HepG2 (cell line): ENCODE measurements around the gene GNL3. TPM values are rescaled to one million over a fixed set of nuclear protein-coding genes. Genes with fewer than 3 reads are reported as not detected.

Source experiments
- FOXJ3 ChIP-seq: sonication (generic); formaldehyde crosslinking; IDR thresholded peaks from 2 replicates; pipeline ENCODE4 v1.4.0; 2020; ENCODE audit warnings: missing genetic modification reagents, mild to moderate bottlenecking, borderline replicate concordance
- GABPB1 ChIP-seq: IDR thresholded peaks from 2 replicates; pipeline ENCODE4 v1.6.1; 2016; ENCODE audit warnings: mild to moderate bottlenecking, missing genetic modification reagents, moderate library complexity, missing compliant biosample characterization
- KDM2A ChIP-seq: sonication (generic); formaldehyde crosslinking; IDR thresholded peaks from 2 replicates; pipeline ENCODE4 v1.4.0; 2020; ENCODE audit warnings: low read depth, missing genetic modification reagents, borderline replicate concordance
- MTA3 ChIP-seq: sonication (generic); formaldehyde crosslinking; IDR thresholded peaks from 2 replicates; pipeline ENCODE4 v1.4.0; 2020; ENCODE audit warnings: missing genetic modification reagents
- POLR2G ChIP-seq: fragments of 200-400 bp; formaldehyde crosslinking; IDR thresholded peaks from 2 replicates; pipeline ENCODE4 v1.6.1; 2018; ENCODE audit warnings: mild to moderate bottlenecking, low read depth, low read length, moderate library complexity
- REPIN1 ChIP-seq: sonication (generic); formaldehyde crosslinking; IDR thresholded peaks from 2 replicates; pipeline ENCODE4 v1.8.0; 2022; ENCODE audit warnings: missing genetic modification reagents, low read depth, mild to moderate bottlenecking, borderline replicate concordance
- TMF1 ChIP-seq: sonication (generic); formaldehyde crosslinking; IDR thresholded peaks from 2 replicates; pipeline ENCODE4 v1.8.1; 2022; ENCODE audit warnings: low read depth, missing genetic modification reagents
- ZKSCAN5 ChIP-seq: sonication (generic); formaldehyde crosslinking; IDR thresholded peaks from 2 replicates; pipeline ENCODE4 v1.5.1; 2020; ENCODE audit warnings: mild to moderate bottlenecking, missing genetic modification reagents
- ZNF232 ChIP-seq: sonication (generic); formaldehyde crosslinking; IDR thresholded peaks from 2 replicates; pipeline ENCODE4 v1.4.0; 2020; ENCODE audit warnings: missing genetic modification reagents, borderline replicate concordance
- ZNF274 ChIP-seq: sonication (generic); formaldehyde crosslinking; IDR thresholded peaks from 2 replicates; pipeline ENCODE4 v1.5.1; 2020; ENCODE audit warnings: mild to moderate bottlenecking, missing genetic modification reagents
- ZNF362 ChIP-seq: sonication (generic); formaldehyde crosslinking; IDR thresholded peaks from 2 replicates; pipeline ENCODE4 v1.4.0; 2020; ENCODE audit warnings: missing genetic modification reagents, mild to moderate bottlenecking, borderline replicate concordance
- ZNF605 ChIP-seq: sonication (generic); formaldehyde crosslinking; IDR thresholded peaks from 2 replicates; pipeline ENCODE4 v1.8.0; 2022; ENCODE audit warnings: mild to moderate bottlenecking, missing genetic modification reagents
- ZNF615 ChIP-seq: sonication (generic); formaldehyde crosslinking; IDR thresholded peaks from 2 replicates; pipeline ENCODE4 v1.5.0; 2020; ENCODE audit warnings: mild to moderate bottlenecking, missing genetic modification reagents, borderline replicate concordance
- ZNF652 ChIP-seq: IDR thresholded peaks from 2 replicates; pipeline ENCODE4 v1.6.1; 2016; ENCODE audit warnings: low read depth, borderline replicate concordance
- ZNF883 ChIP-seq: sonication (generic); formaldehyde crosslinking; IDR thresholded peaks from 2 replicates; pipeline ENCODE4 v1.5.1; 2020; ENCODE audit warnings: mild to moderate bottlenecking, missing genetic modification reagents; ENCODE audit errors: not compliant biosample characterization
- polyA plus RNA-seq, 8 experiments: library from polyadenylated mRNA; depleted of rRNA in 3 of 8; stranded (reverse) in 7 of 8; unstranded in 1 of 8; fragments of >200 nt; fragmentation: Illumina TruSeq in 4 of 8; extraction: Trizol in 4 of 8; gene quantifications; 2 replicates each; pipeline versions ENCODE4 v1.2.1 to v1.2.3, GENCODE V29; 2011 to 2016; ENCODE audit warnings: low read depth in 4 of 8, missing spikeins in 1 of 8, mixed read lengths in 1 of 8; ENCODE audit not compliant: insufficient read depth in 1 of 8
- total RNA-seq, 5 experiments: library from RNA; depleted of rRNA; stranded (reverse); fragments of >200 nt; fragmentation: Illumina TruSeq; extraction: Trizol; gene quantifications; 2 replicates each; pipeline ENCODE4 v1.2.3, GENCODE V29; 2016; ENCODE audit warnings: low read depth in 1 of 5
- TF ChIP-seq, protein P1 (sequence below): sonication (generic); formaldehyde crosslinking; IDR thresholded peaks from 2 replicates; pipeline ENCODE4 v1.4.0; 2020; ENCODE audit warnings: mild to moderate bottlenecking, missing genetic modification reagents
- TF ChIP-seq, protein P2 (sequence below): IDR thresholded peaks from 2 replicates; pipeline ENCODE4 v1.4.0; 2020; ENCODE audit warnings: mild to moderate bottlenecking, missing genetic modification reagents
- TF ChIP-seq, protein P3 (sequence below): sonication (generic); formaldehyde crosslinking; IDR thresholded peaks from 2 replicates; pipeline ENCODE4 v1.5.0; 2020; ENCODE audit warnings: missing genetic modification reagents, mild to moderate bottlenecking, borderline replicate concordance

GNL3 gene
- total and polyA plus RNA-seq, 2 of the 13 experiments (the other 11 are each of a cell fraction or from before 2014, with no cell fraction given): 129 to 257 TPM

DNA sequence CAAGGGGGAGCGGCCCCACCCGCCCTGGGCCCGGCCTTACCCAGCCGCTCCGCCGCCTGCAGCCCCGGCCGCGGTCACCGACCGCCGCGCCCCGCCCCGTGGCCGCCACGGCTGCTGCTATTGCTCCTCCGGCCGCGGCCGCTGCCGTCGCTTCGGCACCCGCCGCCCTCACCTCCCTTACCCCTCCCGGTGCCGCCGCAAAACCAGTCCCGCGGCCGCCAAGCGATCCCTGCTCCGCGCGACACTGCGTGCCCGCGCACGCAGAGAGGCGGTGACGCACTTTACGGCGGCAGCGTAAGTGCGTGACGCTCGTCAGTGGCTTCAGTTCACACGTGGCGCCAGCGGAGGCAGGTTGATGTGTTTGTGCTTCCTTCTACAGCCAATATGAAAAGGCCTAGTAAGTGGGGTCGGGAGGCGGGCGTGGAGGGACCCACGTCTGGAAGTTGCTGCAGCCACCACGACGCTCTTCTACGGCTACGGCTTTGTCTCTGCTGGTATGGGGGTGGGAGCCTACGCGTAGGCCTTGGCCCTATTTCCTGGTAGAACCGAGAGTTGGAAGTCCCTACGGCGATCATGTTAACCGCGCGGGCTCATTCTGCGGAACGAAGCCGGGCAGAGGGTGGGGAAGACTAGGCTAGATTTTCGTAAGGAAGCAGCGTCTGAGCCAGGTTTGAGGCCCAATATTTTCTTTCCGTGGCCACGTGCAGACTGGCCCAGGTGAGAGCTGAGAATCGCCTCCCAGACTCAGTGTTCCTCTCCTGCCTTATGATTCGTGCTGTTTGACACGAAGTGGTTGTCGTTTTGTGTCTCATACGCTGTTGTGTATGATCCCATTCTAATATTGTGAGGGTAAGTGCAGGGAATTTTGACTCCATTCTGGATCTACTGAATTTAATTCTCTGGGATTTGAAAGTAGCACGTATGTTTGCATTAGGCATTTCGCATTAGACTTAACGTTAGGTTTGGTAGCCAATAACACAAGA lies at the start of gene GNL3, which contains the start of gene PBRM1 (continued):
- TF ChIP-seq ZNF362 (CRISPR knock-in tag) (peak; percentile 47; the same call in 1 of the 2 replicates), MTA3 (CRISPR knock-in tag) (no peak), TMF1 (CRISPR knock-in tag) (peak; percentile 54; the same call in 1 of the 2 replicates), GABPB1 (CRISPR knock-in tag) (peak; percentile 90), FOXJ3 (CRISPR knock-in tag) (no peak), ZNF652 (CRISPR knock-in tag) (no peak; the same call in 1 of the 2 replicates), ZNF615 (CRISPR knock-in tag) (no peak), KDM2A (peak; percentile 96), ZNF274 (CRISPR knock-in tag) (peak; percentile 49; the same call in 1 of the 2 replicates), ZNF883 (CRISPR knock-in tag) (peak; percentile 70), POLR2G (peak; percentile 98), REPIN1 (peak; percentile 95), ZNF605 (CRISPR knock-in tag) (peak; percentile 97), ZNF232 (CRISPR knock-in tag) (peak; percentile 87; the same call in 1 of the 2 replicates), ZKSCAN5 (0 out of 2 replicates have a peak, but pooled peaks have one; percentile 10)
- TF ChIP-seq, protein P1, sequence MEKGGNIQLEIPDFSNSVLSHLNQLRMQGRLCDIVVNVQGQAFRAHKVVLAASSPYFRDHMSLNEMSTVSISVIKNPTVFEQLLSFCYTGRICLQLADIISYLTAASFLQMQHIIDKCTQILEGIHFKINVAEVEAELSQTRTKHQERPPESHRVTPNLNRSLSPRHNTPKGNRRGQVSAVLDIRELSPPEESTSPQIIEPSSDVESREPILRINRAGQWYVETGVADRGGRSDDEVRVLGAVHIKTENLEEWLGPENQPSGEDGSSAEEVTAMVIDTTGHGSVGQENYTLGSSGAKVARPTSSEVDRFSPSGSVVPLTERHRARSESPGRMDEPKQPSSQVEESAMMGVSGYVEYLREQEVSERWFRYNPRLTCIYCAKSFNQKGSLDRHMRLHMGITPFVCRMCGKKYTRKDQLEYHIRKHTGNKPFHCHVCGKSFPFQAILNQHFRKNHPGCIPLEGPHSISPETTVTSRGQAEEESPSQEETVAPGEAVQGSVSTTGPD (CRISPR knock-in tag): 0 out of 2 replicates have a peak, but pooled peaks have one; percentile 31
- TF ChIP-seq, protein P2, sequence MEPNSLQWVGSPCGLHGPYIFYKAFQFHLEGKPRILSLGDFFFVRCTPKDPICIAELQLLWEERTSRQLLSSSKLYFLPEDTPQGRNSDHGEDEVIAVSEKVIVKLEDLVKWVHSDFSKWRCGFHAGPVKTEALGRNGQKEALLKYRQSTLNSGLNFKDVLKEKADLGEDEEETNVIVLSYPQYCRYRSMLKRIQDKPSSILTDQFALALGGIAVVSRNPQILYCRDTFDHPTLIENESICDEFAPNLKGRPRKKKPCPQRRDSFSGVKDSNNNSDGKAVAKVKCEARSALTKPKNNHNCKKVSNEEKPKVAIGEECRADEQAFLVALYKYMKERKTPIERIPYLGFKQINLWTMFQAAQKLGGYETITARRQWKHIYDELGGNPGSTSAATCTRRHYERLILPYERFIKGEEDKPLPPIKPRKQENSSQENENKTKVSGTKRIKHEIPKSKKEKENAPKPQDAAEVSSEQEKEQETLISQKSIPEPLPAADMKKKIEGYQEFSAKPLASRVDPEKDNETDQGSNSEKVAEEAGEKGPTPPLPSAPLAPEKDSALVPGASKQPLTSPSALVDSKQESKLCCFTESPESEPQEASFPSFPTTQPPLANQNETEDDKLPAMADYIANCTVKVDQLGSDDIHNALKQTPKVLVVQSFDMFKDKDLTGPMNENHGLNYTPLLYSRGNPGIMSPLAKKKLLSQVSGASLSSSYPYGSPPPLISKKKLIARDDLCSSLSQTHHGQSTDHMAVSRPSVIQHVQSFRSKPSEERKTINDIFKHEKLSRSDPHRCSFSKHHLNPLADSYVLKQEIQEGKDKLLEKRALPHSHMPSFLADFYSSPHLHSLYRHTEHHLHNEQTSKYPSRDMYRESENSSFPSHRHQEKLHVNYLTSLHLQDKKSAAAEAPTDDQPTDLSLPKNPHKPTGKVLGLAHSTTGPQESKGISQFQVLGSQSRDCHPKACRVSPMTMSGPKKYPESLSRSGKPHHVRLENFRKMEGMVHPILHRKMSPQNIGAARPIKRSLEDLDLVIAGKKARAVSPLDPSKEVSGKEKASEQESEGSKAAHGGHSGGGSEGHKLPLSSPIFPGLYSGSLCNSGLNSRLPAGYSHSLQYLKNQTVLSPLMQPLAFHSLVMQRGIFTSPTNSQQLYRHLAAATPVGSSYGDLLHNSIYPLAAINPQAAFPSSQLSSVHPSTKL (CRISPR knock-in tag): peak; percentile 77; the same call in 1 of the 2 replicates
- TF ChIP-seq, protein P3, sequence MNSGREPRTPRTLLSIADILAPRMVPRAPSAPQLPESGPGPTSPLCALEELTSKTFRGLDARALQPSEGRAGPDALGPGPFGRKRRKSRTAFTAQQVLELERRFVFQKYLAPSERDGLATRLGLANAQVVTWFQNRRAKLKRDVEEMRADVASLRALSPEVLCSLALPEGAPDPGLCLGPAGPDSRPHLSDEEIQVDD: peak; percentile 86; the same call in 1 of the 2 replicates
